GM19043 (cell line): Measurements from ENCODE around the gene IMPA2.
"Not testable (repeated sequence)": the region's sequence is repeated elsewhere in the genome, so short reads cannot be mapped to it uniquely, and the experiment has no call there.

Experiments
- ATAC-seq: cut with Tn5 transposase; IDR thresholded peaks from one replicate; pipeline ENCODE4 v1.9.1; 2021; ENCODE audit warnings: low read depth; ENCODE audit not compliant: unreplicated experiment

The IMPA2 gene

GRCh38 chr18:12067671-12068070 is 86.4 kb downstream of the IMPA2 start:
- ATAC-seq: no peak

- not testable (repeated sequence) for ATAC-seq
Measured at GRCh38 chr18:12068316-12068949, 87.1 kb downstream of the IMPA2 start.

GRCh38 chr18:12068950-12069320 is 87.6 kb downstream of the IMPA2 start:
- ATAC-seq: no peak

GRCh38 chr18:12071066-12071465 is 89.8 kb downstream of the IMPA2 start:
- not testable (repeated sequence) for ATAC-seq

- ATAC-seq: no peak
Measured at GRCh38 chr18:12072996-12073395, 91.7 kb downstream of the IMPA2 start.

- no peak for ATAC-seq
Measured at GRCh38 chr18:12074736-12075135, 93.4 kb downstream of the IMPA2 start.

GRCh38 chr18:12076424-12077140 is 95.3 kb downstream of the IMPA2 start:
- no peak for ATAC-seq

- ATAC-seq: not testable (repeated sequence)
Measured at GRCh38 chr18:12077994-12078393, 96.7 kb downstream of the IMPA2 start.

- ATAC-seq: no peak
Measured at GRCh38 chr18:12079491-12080237, 98.4 kb downstream of the IMPA2 start.
